H9 (cell line): ENCODE results near the gene DYRK2. TPM values are rescaled to one million over a fixed set of nuclear protein-coding genes. Genes with fewer than 3 reads are reported as not detected.
A peak's percentile ranks its signal among the peaks of the same experiment; 100 is the strongest.

ENCODE experiments used
- DNase-seq: peaks from one replicate; pipeline ENCODE4 v3.0.0-alpha.2; 2017
- H2AFZ ChIP-seq: one replicate; pipeline ENCODE4 v1.6.1; 2013; ENCODE audit warnings: mild to moderate bottlenecking, low read length, control low read depth, moderate library complexity
- H2AK5ac ChIP-seq: 2 replicates; pipeline ENCODE4 v1.6.1; 2013; ENCODE audit warnings: low read length, control low read depth, mixed read lengths; ENCODE audit not compliant: insufficient read length
- H2BK120ac ChIP-seq: one replicate; pipeline ENCODE4 v1.6.1; 2013; ENCODE audit warnings: low read depth, mild to moderate bottlenecking, low read length, control low read depth, inconsistent platforms; ENCODE audit not compliant: poor library complexity, severe bottlenecking
- H2BK12ac ChIP-seq: 2 replicates; pipeline ENCODE4 v1.6.1; 2013; ENCODE audit warnings: low read length, control low read depth, mixed read lengths, low read depth; ENCODE audit not compliant: insufficient read length
- H2BK15ac ChIP-seq: 2 replicates; pipeline ENCODE4 v1.6.1; 2013; ENCODE audit warnings: low read depth, low read length, control low read depth
- H2BK20ac ChIP-seq: one replicate; pipeline ENCODE4 v1.6.1; 2013; ENCODE audit warnings: low read depth, mild to moderate bottlenecking, low read length, control low read depth, inconsistent platforms; ENCODE audit not compliant: poor library complexity, severe bottlenecking
- H2BK5ac ChIP-seq: 2 replicates; pipeline ENCODE4 v1.6.1; 2013; ENCODE audit warnings: low read length, control low read depth, mixed read lengths; ENCODE audit not compliant: insufficient read length
- H3K14ac ChIP-seq: 2 replicates; pipeline ENCODE4 v1.6.1; 2013; ENCODE audit warnings: low read length, control low read depth; ENCODE audit not compliant: insufficient read depth
- H3K18ac ChIP-seq: 2 replicates; pipeline ENCODE4 v1.6.1; 2013; ENCODE audit warnings: low read depth, mild to moderate bottlenecking, mixed read lengths, low read length, control low read depth; ENCODE audit not compliant: insufficient read length
- H3K23ac ChIP-seq: 2 replicates; pipeline ENCODE4 v1.6.1; 2013; ENCODE audit warnings: low read length, control low read depth, mixed read lengths, low read depth; ENCODE audit not compliant: insufficient read length
- H3K23me2 ChIP-seq: 2 replicates; pipeline ENCODE4 v1.6.1; 2013; ENCODE audit warnings: low read depth, mild to moderate bottlenecking, mixed read lengths, low read length, control low read depth; ENCODE audit not compliant: insufficient read length, poor library complexity, severe bottlenecking
- H3K27ac ChIP-seq: 2 replicates; pipeline ENCODE4 v1.5.1; 2013; ENCODE audit warnings: low read length, control low read depth, mixed read lengths, low read depth; ENCODE audit not compliant: insufficient read length
- H3K27me3 ChIP-seq: 2 replicates; pipeline ENCODE4 v1.6.1; 2013; ENCODE audit warnings: low read length, control low read depth, inconsistent platforms; ENCODE audit not compliant: insufficient read depth
- H3K4ac ChIP-seq: 2 replicates; pipeline ENCODE4 v1.6.1; 2013; ENCODE audit warnings: low read depth, mild to moderate bottlenecking, control low read depth, inconsistent platforms, low read length, moderate library complexity
- H3K4me1 ChIP-seq: 2 replicates; pipeline ENCODE4 v1.6.1; 2013; ENCODE audit warnings: low read length, control low read depth, inconsistent platforms; ENCODE audit not compliant: insufficient read depth
- H3K4me2 ChIP-seq: 2 replicates; pipeline ENCODE4 v1.6.1; 2013; ENCODE audit warnings: low read length, control low read depth, mixed read lengths; ENCODE audit not compliant: insufficient read length, insufficient read depth
- H3K56ac ChIP-seq: 2 replicates; pipeline ENCODE4 v1.6.1; 2013; ENCODE audit warnings: low read depth, mild to moderate bottlenecking, mixed read lengths, low read length, control low read depth; ENCODE audit not compliant: insufficient read length
- H3K79me1 ChIP-seq: 2 replicates; pipeline ENCODE4 v1.6.1; 2013; ENCODE audit warnings: low read depth, mild to moderate bottlenecking, moderate library complexity, low read length, control low read depth, inconsistent platforms; ENCODE audit not compliant: insufficient read depth, poor library complexity, severe bottlenecking
- H3K79me2 ChIP-seq: 2 replicates; pipeline ENCODE4 v1.6.1; 2013; ENCODE audit warnings: low read length, control low read depth, inconsistent platforms; ENCODE audit not compliant: insufficient read depth
- H3K9ac ChIP-seq: 2 replicates; pipeline ENCODE4 v1.6.1; 2013; ENCODE audit warnings: low read length, control low read depth, mixed read lengths; ENCODE audit not compliant: insufficient read length; ENCODE audit errors: extremely low read depth
- H3K9me3 ChIP-seq: one replicate; pipeline ENCODE4 v1.6.1; 2013; ENCODE audit warnings: low read depth, low read length, inconsistent platforms; ENCODE audit not compliant: control insufficient read depth
- H3T11ph ChIP-seq: one replicate; pipeline ENCODE4 v1.6.1; 2013; ENCODE audit warnings: mild to moderate bottlenecking, low read length, control low read depth, inconsistent platforms
- H4K20me1 ChIP-seq: one replicate; pipeline ENCODE4 v1.6.1; 2013; ENCODE audit not compliant: control insufficient read depth, insufficient read length, insufficient read depth
- H4K5ac ChIP-seq: 2 replicates; pipeline ENCODE4 v1.6.1; 2013; ENCODE audit warnings: low read depth, mild to moderate bottlenecking, mixed read lengths, low read length, control low read depth; ENCODE audit not compliant: insufficient read length
- H4K8ac ChIP-seq: replicated peaks from 2 replicates; pipeline ENCODE4 v1.6.1; 2013; ENCODE audit warnings: low read length, control low read depth, mixed read lengths, low read depth; ENCODE audit not compliant: insufficient read length
- H4K91ac ChIP-seq: 2 replicates; pipeline ENCODE4 v1.6.1; 2013; ENCODE audit warnings: low read depth, mild to moderate bottlenecking, moderate library complexity, mixed read lengths, low read length, control low read depth; ENCODE audit not compliant: insufficient read length
- H3K27ac Mint-ChIP-seq, 3 experiments: 2 replicates in 2 of 3; 3 replicates in 1 of 3; pipeline ENCODE4 v1.8.0; 2020 to 2021; ENCODE audit warnings: mixed read lengths in 3 of 3, mild to moderate bottlenecking in 1 of 3, moderate library complexity in 1 of 3
- H3K27me3 Mint-ChIP-seq: 2 replicates; pipeline ENCODE4 v1.8.0; 2021; ENCODE audit warnings: low read depth, mild to moderate bottlenecking, moderate library complexity, mixed read lengths
- H3K36me3 Mint-ChIP-seq, 3 experiments: 2 replicates in 2 of 3; 3 replicates in 1 of 3; pipeline ENCODE4 v1.8.0; 2020 to 2021; ENCODE audit warnings: low read depth in 3 of 3, mixed read lengths in 3 of 3; ENCODE audit not compliant: insufficient read depth in 1 of 3
- H3K4me1 Mint-ChIP-seq, 2 experiments: 2 replicates each; pipeline ENCODE4 v1.8.0; 2020; ENCODE audit warnings: mixed read lengths in 2 of 2
- H3K4me3 Mint-ChIP-seq, 2 experiments: 2 replicates in 1 of 2; 3 replicates in 1 of 2; pipeline ENCODE4 v1.8.0; 2020 to 2021; ENCODE audit warnings: mild to moderate bottlenecking in 2 of 2, mixed read lengths in 2 of 2, moderate library complexity in 1 of 2
- H3K9me3 Mint-ChIP-seq, 2 experiments: 2 replicates in 1 of 2; 3 replicates in 1 of 2; pipeline ENCODE4 v1.8.0; 2020; ENCODE audit warnings: mild to moderate bottlenecking in 2 of 2, mixed read lengths in 2 of 2, moderate library complexity in 1 of 2
- CTCF ChIP-seq: fragments of 200-600 bp; sonication (generic); conservative IDR thresholded peaks from 3 replicates; pipeline ENCODE4 v1.8.0; 2021; ENCODE audit warnings: antibody characterized with exemption, mild to moderate bottlenecking
- WGBS: extraction: QIAGEN DNeasy Blood & Tissue Kit; methylation state at CpG from one replicate; pipeline ENCODE4 v1.1.7; 2013; ENCODE audit warnings: missing lambda C conversion rate, low lambda C conversion rate, mixed read lengths; ENCODE audit not compliant: insufficient read length; ENCODE audit errors: extremely low coverage; 5-methylcytosine and 5-hydroxymethylcytosine counted together
- total RNA-seq: library from RNA; stranded (reverse); gene quantifications from 2 replicates; pipeline ENCODE4 v1.2.1, GENCODE V29; 2021

Gene DYRK2
- total RNA-seq, 1 experiment from 2014 or later, result 40.6 TPM

- no peak overlapping the region for H2BK120ac ChIP-seq
- Mint-ChIP-seq H3K9me3 (peaks cover 0 to 3% of the 10 kb centered on the region in 2 experiments; a peak in 1 of 5 replicates), H3K27ac (peak overlapping the region in 1 of 3 experiments; percentile 64; a peak in 2 of 7 replicates), H3K36me3 (peaks cover 0 to 2% (median 0%) of the 10 kb centered on the region in 3 experiments; a peak in 1 of 7 replicates), H3K4me1 (peaks cover 19 to 21% of the 10 kb centered on the region in 2 experiments), H3K27me3 (no peaks in the 10 kb centered on the region), H3K4me3 (no peak overlapping the region)
- H3K14ac ChIP-seq, result no peak overlapping the region
- H4K20me1 ChIP-seq, result no peaks in the 10 kb centered on the region
- H3K9ac ChIP-seq, result no peak overlapping the region
- H4K91ac ChIP-seq, result no peak overlapping the region
- H3K79me2 ChIP-seq, result no peaks in the 10 kb centered on the region
- no peak overlapping the region for H3K23ac ChIP-seq
- no peak overlapping the region for H3K18ac ChIP-seq
- no peaks in the 10 kb centered on the region for H3K79me1 ChIP-seq
- no peak overlapping the region for H2BK12ac ChIP-seq
- TF ChIP-seq CTCF, result no peak
- no peak overlapping the region for H3K4me2 ChIP-seq
- H2BK15ac ChIP-seq, result no peak overlapping the region
- H2BK20ac ChIP-seq, result no peak overlapping the region
- no peaks in the 10 kb centered on the region for H3K9me3 ChIP-seq
- no peak overlapping the region for H3T11ph ChIP-seq
- H3K4me1 ChIP-seq, result no peaks in the 10 kb centered on the region; the same call in 1 of the 2 replicates
- no CpG with 5 or more reads among the region's 6 CpGs for whole genome bisulfite sequencing
- H3K27me3 ChIP-seq, result 0 out of 2 replicates have a peak, but pooled peaks cover 2% of the 10 kb centered on the region
- H2BK5ac ChIP-seq, result no peak overlapping the region
- H3K23me2 ChIP-seq, result no peaks in the 10 kb centered on the region
- H3K56ac ChIP-seq, result no peak overlapping the region
- no peak overlapping the region for H3K27ac ChIP-seq
- no peak for DNase-seq
- no peak overlapping the region for H4K5ac ChIP-seq
- no peak overlapping the region for H2AK5ac ChIP-seq
- H3K4ac ChIP-seq, result no peak overlapping the region
- no peak overlapping the region for H4K8ac ChIP-seq
- H2AFZ ChIP-seq, result no peak overlapping the region
These were observed 57.1 kb downstream of the DYRK2 start for GRCh38 chr12:67705394-67706370.
